CD4-positive, alpha-beta T cell (primary cell): ENCODE data around the gene SFR1. TPM values are rescaled to one million over a fixed set of nuclear protein-coding genes. Genes with fewer than 3 reads are reported as not detected.

Experiments used
- ATAC-seq: fragments of 200-7000 bp; cut with Tn5 transposase; one replicate; pipeline ENCODE4 v1.10.0; 2022; ENCODE audit warnings: mild to moderate bottlenecking; ENCODE audit not compliant: poor library complexity
- CTCF ChIA-PET: fragments of 350-600 bp; sonication (Branson Sonifier 250); formaldehyde crosslinking; loops from one replicate; lab custom pipeline; 2021; ENCODE audit warnings: antibody characterized with exemption, inconsistent platforms; lab: Charles Lee
- POLR2A ChIA-PET: fragments of 350-600 bp; sonication (Branson Sonifier 250); formaldehyde crosslinking; loops from one replicate; lab custom pipeline; 2021; ENCODE audit warnings: antibody characterized with exemption, inconsistent platforms; lab: Charles Lee
- DNase-seq, 14 experiments: peaks; one replicate each; pipeline ENCODE4 v3.0.0-alpha.2; 2013 to 2020; ENCODE audit warnings: mixed read lengths in 2 of 14
- H3K27ac ChIP-seq, 2 donors: one replicate each; pipeline versions ENCODE4 v1.5.1 to v1.7.0; 2013; ENCODE audit warnings: low read length in 2 of 2, low read depth in 1 of 2, mild to moderate bottlenecking in 1 of 2
- H3K27me3 ChIP-seq, 2 experiments: 1 replicate in 1 of 2; 2 replicates in 1 of 2; pipeline versions ENCODE4 v1.6.1 to v1.7.0; 2013; ENCODE audit warnings: low read length in 2 of 2, control low read depth in 1 of 2, mild to moderate bottlenecking in 1 of 2, moderate library complexity in 1 of 2; ENCODE audit not compliant: insufficient read depth in 2 of 2, control insufficient read depth in 1 of 2
- H3K36me3 ChIP-seq: one replicate; pipeline ENCODE4 v1.6.1; 2013; ENCODE audit warnings: low read length, control low read depth; ENCODE audit not compliant: insufficient read depth
- H3K4me1 ChIP-seq: one replicate; pipeline ENCODE4 v1.6.1; 2013; ENCODE audit warnings: low read length, control low read depth; ENCODE audit not compliant: insufficient read depth
- H3K4me3 ChIP-seq: one replicate; pipeline ENCODE4 v1.5.1; 2013; ENCODE audit warnings: mild to moderate bottlenecking, low read length, moderate library complexity
- H3K9me3 ChIP-seq, 2 experiments: 1 replicate in 1 of 2; 2 replicates in 1 of 2; pipeline versions ENCODE4 v1.6.1 to v1.7.0; 2013; ENCODE audit warnings: low read length in 2 of 2, mild to moderate bottlenecking in 2 of 2, control low read depth in 1 of 2, moderate library complexity in 1 of 2; ENCODE audit not compliant: control insufficient read depth in 1 of 2, insufficient read depth in 1 of 2
- H3K27ac Mint-ChIP-seq: one replicate; pipeline ENCODE4 v1.8.0; 2020; ENCODE audit warnings: mixed read lengths
- H3K27me3 Mint-ChIP-seq: one replicate; pipeline ENCODE4 v1.8.0; 2021; ENCODE audit warnings: mixed read lengths
- H3K36me3 Mint-ChIP-seq: one replicate; pipeline ENCODE4 v1.8.0; 2021; ENCODE audit warnings: low read depth, mixed read lengths
- H3K4me1 Mint-ChIP-seq: one replicate; pipeline ENCODE4 v1.8.0; 2021; ENCODE audit warnings: low read depth, mixed read lengths
- H3K4me3 Mint-ChIP-seq: one replicate; pipeline ENCODE4 v1.8.0; 2020; ENCODE audit warnings: mild to moderate bottlenecking, mixed read lengths
- H3K9me3 Mint-ChIP-seq: one replicate; pipeline ENCODE4 v1.8.0; 2020; ENCODE audit warnings: mixed read lengths
- intact Hi-C, 2 experiments: fragments of 100-400 bp; cut with DNase I in 1 of 2; cut with micrococcal nuclease in 1 of 2; formaldehyde crosslinking; loops; one replicate each; pipeline versions ENCODE4 v1.15.1 to v1.9.0; 2023 to 2025; cut with DNase I, micrococcal nuclease
- total RNA-seq, 174 experiments: library from RNA in 2 of 174; stranded (reverse) in 2 of 174; gene quantifications; one replicate each; pipeline ENCODE4 v1.2.3 and lab custom pipeline; 2021 to 2026
- TF ChIP-seq, protein P1 (sequence below): fragments of 200-600 bp; IDR thresholded peaks from one replicate; pipeline ENCODE4 v1.8.0; 2022; ENCODE audit warnings: antibody characterized with exemption, mild to moderate bottlenecking

Gene SFR1
- total RNA-seq, 2 experiments from 2014 or later, result 7.2 to 7.7 TPM

DNA sequence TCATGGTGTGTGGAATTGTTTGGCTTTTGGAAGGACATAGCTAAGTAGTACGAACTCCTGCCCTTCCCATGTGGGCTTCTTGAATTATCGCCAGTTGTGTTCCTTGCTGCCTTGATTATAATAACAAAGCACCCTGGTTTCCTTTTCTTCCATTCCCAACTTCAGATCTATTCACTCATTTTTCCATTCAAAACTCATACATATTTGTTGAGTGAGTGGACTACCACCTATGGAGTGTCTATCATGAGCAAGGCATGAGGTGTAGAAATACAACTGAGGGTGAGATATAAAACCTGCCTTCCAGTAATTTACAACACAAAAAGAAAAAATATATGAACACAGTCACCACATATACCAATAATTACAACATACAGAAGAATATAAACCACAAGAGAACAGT, 31.4 kb upstream of the SFR1 start:
- Histone ChIP-seq H3K4me3 (no peak overlapping the region), H3K27ac (no peak overlapping the region), H3K4me1 (no peaks in the 10 kb centered on the region), H3K36me3 (no peaks in the 10 kb centered on the region), H3K27me3 (no peaks in the 10 kb centered on the region), H3K9me3 (no peaks in the 10 kb centered on the region)
- Mint-ChIP-seq H3K27me3 (no peaks in the 10 kb centered on the region), H3K36me3 (no peaks in the 10 kb centered on the region), H3K9me3 (no peaks in the 10 kb centered on the region), H3K4me1 (no peaks in the 10 kb centered on the region), H3K4me3 (no peak overlapping the region), H3K27ac (no peak overlapping the region)
- CTCF ChIA-PET, result interaction anchor here (1.2 kb wide), 1 partner anchor 18 kb away, joined by 3 read pairs; no protein-coding TSS in a partner anchor
- POLR2A ChIA-PET, result no interaction called here
- no peak for DNase-seq
- intact Hi-C loops, result no loop called here
- ATAC-seq, result no peak
- TF ChIP-seq, protein P1, sequence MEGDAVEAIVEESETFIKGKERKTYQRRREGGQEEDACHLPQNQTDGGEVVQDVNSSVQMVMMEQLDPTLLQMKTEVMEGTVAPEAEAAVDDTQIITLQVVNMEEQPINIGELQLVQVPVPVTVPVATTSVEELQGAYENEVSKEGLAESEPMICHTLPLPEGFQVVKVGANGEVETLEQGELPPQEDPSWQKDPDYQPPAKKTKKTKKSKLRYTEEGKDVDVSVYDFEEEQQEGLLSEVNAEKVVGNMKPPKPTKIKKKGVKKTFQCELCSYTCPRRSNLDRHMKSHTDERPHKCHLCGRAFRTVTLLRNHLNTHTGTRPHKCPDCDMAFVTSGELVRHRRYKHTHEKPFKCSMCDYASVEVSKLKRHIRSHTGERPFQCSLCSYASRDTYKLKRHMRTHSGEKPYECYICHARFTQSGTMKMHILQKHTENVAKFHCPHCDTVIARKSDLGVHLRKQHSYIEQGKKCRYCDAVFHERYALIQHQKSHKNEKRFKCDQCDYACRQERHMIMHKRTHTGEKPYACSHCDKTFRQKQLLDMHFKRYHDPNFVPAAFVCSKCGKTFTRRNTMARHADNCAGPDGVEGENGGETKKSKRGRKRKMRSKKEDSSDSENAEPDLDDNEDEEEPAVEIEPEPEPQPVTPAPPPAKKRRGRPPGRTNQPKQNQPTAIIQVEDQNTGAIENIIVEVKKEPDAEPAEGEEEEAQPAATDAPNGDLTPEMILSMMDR, result no peak

DNA sequence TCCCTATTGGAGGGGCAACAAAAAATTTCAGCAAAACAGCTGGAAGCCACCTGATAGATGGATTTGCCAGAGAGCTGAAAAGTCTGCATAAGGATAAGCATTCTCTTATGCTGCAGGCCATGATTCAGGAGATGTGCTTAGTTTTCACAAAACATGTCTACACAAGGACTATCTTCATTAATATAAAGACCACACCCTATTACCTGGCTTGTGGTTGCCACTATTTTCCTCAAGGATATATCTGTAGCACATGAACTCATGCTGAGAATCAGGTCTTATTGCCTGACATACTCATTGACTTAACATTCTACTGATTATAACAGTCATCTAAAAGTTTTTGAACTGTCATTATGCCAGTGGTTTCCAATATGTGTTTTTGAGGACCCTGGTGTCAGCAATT, 29.2 kb upstream of the SFR1 start:
- TF ChIP-seq, protein P1, result no peak
- H3K4me3 Mint-ChIP-seq, result no peak overlapping the region
- Histone ChIP-seq H3K27ac (no peak overlapping the region), H3K4me1 (no peaks in the 10 kb centered on the region), H3K9me3 (no peaks in the 10 kb centered on the region), H3K4me3 (no peak overlapping the region), H3K36me3 (no peaks in the 10 kb centered on the region), H3K27me3 (no peaks in the 10 kb centered on the region)
- CTCF ChIA-PET, result no interaction called here
- DNase-seq (no peak), ATAC-seq (no peak)
- H3K27ac Mint-ChIP-seq, result no peak overlapping the region
- POLR2A ChIA-PET, result no interaction called here
- intact Hi-C loops, result no loop called here
- no peaks in the 10 kb centered on the region for H3K9me3 Mint-ChIP-seq
- H3K27me3 Mint-ChIP-seq, result no peaks in the 10 kb centered on the region
- H3K36me3 Mint-ChIP-seq, result no peaks in the 10 kb centered on the region
- no peaks in the 10 kb centered on the region for H3K4me1 Mint-ChIP-seq

DNA sequence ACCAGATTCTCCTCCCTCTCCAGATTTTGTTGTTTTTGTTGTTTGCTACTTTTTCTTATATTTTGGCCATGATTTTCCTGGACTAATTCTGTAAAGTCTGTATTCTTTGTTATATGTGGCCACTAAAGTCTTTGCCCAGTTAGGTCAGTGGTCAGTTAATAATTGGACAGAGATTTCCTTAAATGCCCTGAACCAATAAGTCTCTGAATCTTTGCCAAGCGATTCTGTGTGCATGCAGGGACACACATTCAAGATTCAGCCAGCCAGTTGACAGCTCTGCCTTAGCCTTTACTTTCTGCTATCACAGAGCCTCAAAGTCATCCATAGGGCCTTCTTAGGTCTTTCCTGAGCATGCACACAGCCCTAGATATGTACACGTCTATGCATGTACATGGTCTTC, 25.3 kb upstream of the SFR1 start:
- Histone ChIP-seq H3K9me3 (no peaks in the 10 kb centered on the region), H3K4me1 (no peaks in the 10 kb centered on the region), H3K36me3 (no peaks in the 10 kb centered on the region), H3K4me3 (no peak overlapping the region), H3K27me3 (peaks cover 0 to 6% of the 10 kb centered on the region in 2 experiments), H3K27ac (no peak overlapping the region)
- ChIA-PET POLR2A (no interaction called here), CTCF (no interaction called here)
- Mint-ChIP-seq H3K4me3 (no peak overlapping the region), H3K27ac (no peak overlapping the region), H3K4me1 (no peaks in the 10 kb centered on the region), H3K9me3 (no peaks in the 10 kb centered on the region), H3K36me3 (no peaks in the 10 kb centered on the region), H3K27me3 (no peaks in the 10 kb centered on the region)
- no peak for DNase-seq
- no peak for ATAC-seq
- TF ChIP-seq, protein P1, result no peak
- intact Hi-C loops, result no loop called here
